Endothelial cell of umbilical vein (primary cell): ENCODE measurements around the gene ARHGAP18. TPM values are rescaled to one million over a fixed set of nuclear protein-coding genes. Genes with fewer than 3 reads are reported as not detected.

ENCODE experiments used
- BruUV-seq: library from RNA; stranded (reverse); fragments of 400-500 nt; replicated peaks from 2 replicates; lab custom pipeline; 2021; lab: Mats Ljungman, UMichigan
- CTCF ChIA-PET: fragments of 300-600, 350-600 bp; sonication (Branson Sonifier 250); formaldehyde crosslinking; loops from one replicate; lab custom pipeline; 2021; ENCODE audit warnings: antibody characterized with exemption, inconsistent platforms; lab: Charles Lee
- POLR2A ChIA-PET: fragments of 300-600, 350-600 bp; sonication (Branson Sonifier 250); formaldehyde crosslinking; loops from one replicate; lab custom pipeline; 2021; ENCODE audit warnings: antibody characterized with exemption, inconsistent platforms; lab: Charles Lee
- DNase-seq: peaks from one replicate; pipeline ENCODE4 v3.0.0-alpha.2; 2011; ENCODE audit warnings: low read depth, low spot score
- FAIRE-seq: peaks from 2 replicates; lab custom pipeline; 2011; peaks lifted over from hg19 to GRCh38; lab: Jason Lieb, UNC
- H2AFZ ChIP-seq: 2 replicates; pipeline ENCODE4 v1.6.0; 2012; ENCODE audit warnings: low read depth, low read length, control low read depth, inconsistent platforms
- H3K27ac ChIP-seq: 2 replicates; pipeline ENCODE4 v1.5.1; 2011; ENCODE audit warnings: low read depth, mild to moderate bottlenecking, control low read depth, low read length, moderate library complexity; ENCODE audit not compliant: insufficient read depth
- H3K27me3 ChIP-seq, 2 experiments: 2 replicates each; pipeline versions ENCODE4 v1.6.0 to v1.6.1; 2011; ENCODE audit warnings: low read length in 2 of 2, mixed read lengths in 1 of 2; ENCODE audit not compliant: control insufficient read depth in 2 of 2, insufficient read depth in 2 of 2
- H3K36me3 ChIP-seq, 2 experiments: 2 replicates in 1 of 2; 3 replicates in 1 of 2; pipeline ENCODE4 v1.5.1; 2011; ENCODE audit warnings: low read length in 2 of 2, mild to moderate bottlenecking in 1 of 2, moderate library complexity in 1 of 2; ENCODE audit not compliant: control insufficient read depth in 2 of 2, insufficient read depth in 2 of 2; ENCODE audit errors: extremely low read depth in 1 of 2
- H3K4me1 ChIP-seq: 3 replicates; pipeline ENCODE4 v1.5.1; 2011; ENCODE audit warnings: mild to moderate bottlenecking, low read length; ENCODE audit not compliant: control insufficient read depth, insufficient read depth; ENCODE audit errors: extremely low read depth
- H3K4me2 ChIP-seq: 2 replicates; pipeline ENCODE4 v1.6.1; 2011; ENCODE audit warnings: low read length, control low read depth, mixed read lengths; ENCODE audit not compliant: insufficient read depth
- H3K4me3 ChIP-seq, 3 experiments: fragments of 200-600 bp in 1 of 3; sonication (generic), shearing (Covaris generic) in 1 of 3; replicated peaks in 1 of 3; 2 replicates each; pipeline ENCODE4 v1.5.1; 2011 to 2016; ENCODE audit warnings: control low read depth in 3 of 3, low read length in 3 of 3, mild to moderate bottlenecking in 2 of 3, inconsistent platforms in 1 of 3, low read depth in 1 of 3, moderate library complexity in 1 of 3; ENCODE audit not compliant: insufficient read depth in 1 of 3
- H3K79me2 ChIP-seq: 2 replicates; pipeline ENCODE4 v1.6.0; 2012; ENCODE audit warnings: low read length, inconsistent platforms; ENCODE audit not compliant: control insufficient read depth, insufficient read depth
- H3K9ac ChIP-seq: replicated peaks from 2 replicates; pipeline ENCODE3; 2011; ENCODE audit warnings: low read length, control low read depth; ENCODE audit not compliant: insufficient read depth; ENCODE audit errors: extremely low read depth
- H3K9me1 ChIP-seq: replicated peaks from 3 replicates; pipeline ENCODE4 v1.6.0; 2011; ENCODE audit warnings: mild to moderate bottlenecking, low read length; ENCODE audit not compliant: control insufficient read depth, insufficient read depth; ENCODE audit errors: extremely low read depth
- H3K9me3 ChIP-seq: replicated peaks from 2 replicates; pipeline ENCODE4 v1.5.1; 2012; ENCODE audit warnings: low read length, inconsistent platforms; ENCODE audit not compliant: control insufficient read depth, insufficient read depth
- H4K20me1 ChIP-seq: replicated peaks from 2 replicates; pipeline ENCODE3; 2011; ENCODE audit warnings: mild to moderate bottlenecking, low read length; ENCODE audit not compliant: control insufficient read depth, insufficient read depth; ENCODE audit errors: extremely low read depth
- CTCF ChIP-seq, 2 donors: IDR thresholded peaks; 1 replicate in 1 of 2; 2 replicates in 1 of 2; pipeline ENCODE4 v1.5.1; 2011; ENCODE audit warnings: low read length in 2 of 2, mild to moderate bottlenecking in 2 of 2, moderate library complexity in 2 of 2, control low read depth in 1 of 2, inconsistent platforms in 1 of 2, low read depth in 1 of 2; ENCODE audit not compliant: insufficient read depth in 1 of 2; ENCODE audit errors: extremely low read depth in 1 of 2
- EZH2 ChIP-seq: IDR thresholded peaks from 2 replicates; pipeline ENCODE4 v1.6.1; 2012; ENCODE audit warnings: borderline replicate concordance, low read depth, mild to moderate bottlenecking, moderate library complexity, low read length, inconsistent platforms; ENCODE audit not compliant: severe bottlenecking
- FOS ChIP-seq: IDR thresholded peaks from 2 replicates; pipeline ENCODE4 v1.6.1; 2011; ENCODE audit warnings: mild to moderate bottlenecking, low read length, moderate library complexity, borderline replicate concordance; ENCODE audit not compliant: insufficient read depth
- GATA2 ChIP-seq: IDR thresholded peaks from 2 replicates; pipeline ENCODE4 v1.7.0; 2011; ENCODE audit warnings: low read depth, mild to moderate bottlenecking, moderate library complexity, mixed read lengths, low read length; ENCODE audit not compliant: insufficient read length, insufficient read depth
- JUN ChIP-seq: IDR thresholded peaks from 2 replicates; pipeline ENCODE4 v1.6.1; 2011; ENCODE audit warnings: borderline replicate concordance, low read depth; ENCODE audit not compliant: insufficient read length, insufficient read depth
- MYC ChIP-seq: IDR thresholded peaks from one replicate; pipeline ENCODE4 v1.6.1; 2011; ENCODE audit warnings: mild to moderate bottlenecking, low read depth, low read length
- POLR2A ChIP-seq: IDR thresholded peaks from 2 replicates; pipeline ENCODE4 v1.6.1; 2012; ENCODE audit warnings: low read depth, mild to moderate bottlenecking, control low read depth, low read length
- POLR2AphosphoS5 ChIP-seq: IDR thresholded peaks from 2 replicates; pipeline ENCODE4 v1.6.1; 2012; ENCODE audit warnings: low read depth, mild to moderate bottlenecking, control low read depth, low read length, moderate library complexity; ENCODE audit not compliant: insufficient read depth
- dilution Hi-C: fragments of 300-500 bp; cut with MboI; formaldehyde crosslinking; loops from one replicate; pipeline ENCODE4 v1.15.0; 2019; ENCODE audit warnings: low sequenced_read_pairs; ENCODE audit not compliant: extremely low pct_ligation_motif_present
- intact Hi-C: fragments of 100-400 bp; cut with micrococcal nuclease; formaldehyde crosslinking; loops from one replicate; pipeline ENCODE4 v1.10.0; 2022
- polyA plus RNA-seq, 4 experiments: library from polyadenylated mRNA; depleted of rRNA in 3 of 4; stranded (reverse) in 3 of 4; unstranded in 1 of 4; fragments of >200 nt; gene quantifications; 2 replicates each; pipeline versions ENCODE4 v1.2.1 to v1.2.3, GENCODE V29; 2011 to 2012; ENCODE audit warnings: missing spikeins in 1 of 4
- total RNA-seq: library from RNA; stranded (reverse); gene quantifications from 2 replicates; pipeline ENCODE4 v1.2.3, GENCODE V29; 2021
- TF ChIP-seq, protein P1 (sequence below): IDR thresholded peaks from 2 replicates; pipeline ENCODE4 v1.6.1; 2011; ENCODE audit not compliant: insufficient read depth, insufficient read length

The ARHGAP18 gene
- total and polyA plus RNA-seq, 2 donors (not counting 3 experiments of a cell fraction or from before 2014, with no cell fraction given): 13.1 to 86.1 TPM

DNA sequence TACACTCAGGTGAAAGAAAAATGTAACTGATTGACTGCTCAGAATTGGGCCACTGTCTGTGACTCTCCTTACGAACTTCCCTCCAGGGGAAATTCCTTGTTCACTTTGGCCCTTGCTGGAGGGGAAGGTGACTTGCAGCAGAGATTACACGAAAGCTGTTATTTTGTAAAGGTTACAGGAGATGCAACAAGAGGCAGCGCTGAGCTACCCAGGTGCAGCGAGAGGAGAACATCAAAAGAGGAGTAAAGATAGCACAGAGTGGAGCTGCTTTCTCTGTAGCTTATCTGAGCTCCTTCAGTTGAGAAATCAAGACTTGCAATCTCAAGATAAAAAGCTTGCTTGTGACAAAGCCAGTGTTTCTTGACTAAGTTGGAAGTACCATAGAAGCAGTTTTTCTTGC is 144.6 kb downstream of the ARHGAP18 start:
- POLR2A ChIA-PET: no interaction called here
- H3K4me1 ChIP-seq: no peaks in the 10 kb centered on the region
- CTCF ChIA-PET: interaction anchor here (1.0 to 3.2 kb wide), 9 partner anchors 10 to 195 kb away, joined by 3 to 52 read pairs (median 3); no protein-coding TSS in a partner anchor
- H3K4me2 ChIP-seq: no peak overlapping the region
- dilution Hi-C loops: no loop called here
- H3K9ac ChIP-seq: no peak overlapping the region
- no peak overlapping the region for H3K4me3 ChIP-seq
- no peak for DNase-seq
- no peaks in the 10 kb centered on the region for H3K79me2 ChIP-seq
- H3K27ac ChIP-seq: no peak overlapping the region
- no peaks in the 10 kb centered on the region for H3K9me3 ChIP-seq
- no peaks in the 10 kb centered on the region for H4K20me1 ChIP-seq
- peaks cover 0 to 6% of the 10 kb centered on the region in 2 experiments for H3K36me3 ChIP-seq
- no peaks in the 10 kb centered on the region for H3K27me3 ChIP-seq
- no TSS peak for BruUV-seq
- intact Hi-C loops: no loop called here
- TF ChIP-seq MYC (no peak), POLR2AphosphoS5 (no peak), JUN (no peak), EZH2 (no peak), FOS (no peak), POLR2A (no peak), GATA2 (no peak), CTCF (IDR thresholded peaks at IDR 0.05; ENCODE audit: extremely low read depth in 1 of 2, insufficient read depth in 1 of 2, low read depth in 1 of 2, low read length in 2 of 2) (no peak)
- TF ChIP-seq, protein P1, sequence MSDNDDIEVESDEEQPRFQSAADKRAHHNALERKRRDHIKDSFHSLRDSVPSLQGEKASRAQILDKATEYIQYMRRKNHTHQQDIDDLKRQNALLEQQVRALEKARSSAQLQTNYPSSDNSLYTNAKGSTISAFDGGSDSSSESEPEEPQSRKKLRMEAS: no peak
- no peak for FAIRE-seq
- no peak overlapping the region for H2AFZ ChIP-seq
- no peaks in the 10 kb centered on the region for H3K9me1 ChIP-seq
